ENCODE results near the gene KCNJ3.

The KCNJ3 gene

DNA sequence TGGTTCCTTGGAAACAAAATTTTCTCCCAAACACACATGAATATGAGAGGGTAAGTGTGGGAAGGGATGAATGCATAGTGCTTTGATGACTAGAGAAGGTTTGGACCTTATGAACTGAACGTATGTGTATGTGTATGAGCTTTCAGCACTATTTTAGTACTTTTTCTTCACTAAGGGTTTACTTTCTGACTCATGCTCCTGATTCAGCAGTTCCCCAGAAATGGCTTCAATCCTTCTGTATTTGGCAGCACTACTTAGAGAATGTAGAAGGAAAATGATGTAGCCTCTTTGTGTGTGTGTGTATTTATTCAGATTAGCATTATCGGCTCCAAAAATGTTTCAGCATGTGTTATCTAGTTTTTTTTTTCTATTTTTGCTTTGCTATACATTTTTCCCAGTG is 22.2 kb downstream of the KCNJ3 start:
- no peak for ATAC-seq
- TF ChIP-seq, protein P1, sequence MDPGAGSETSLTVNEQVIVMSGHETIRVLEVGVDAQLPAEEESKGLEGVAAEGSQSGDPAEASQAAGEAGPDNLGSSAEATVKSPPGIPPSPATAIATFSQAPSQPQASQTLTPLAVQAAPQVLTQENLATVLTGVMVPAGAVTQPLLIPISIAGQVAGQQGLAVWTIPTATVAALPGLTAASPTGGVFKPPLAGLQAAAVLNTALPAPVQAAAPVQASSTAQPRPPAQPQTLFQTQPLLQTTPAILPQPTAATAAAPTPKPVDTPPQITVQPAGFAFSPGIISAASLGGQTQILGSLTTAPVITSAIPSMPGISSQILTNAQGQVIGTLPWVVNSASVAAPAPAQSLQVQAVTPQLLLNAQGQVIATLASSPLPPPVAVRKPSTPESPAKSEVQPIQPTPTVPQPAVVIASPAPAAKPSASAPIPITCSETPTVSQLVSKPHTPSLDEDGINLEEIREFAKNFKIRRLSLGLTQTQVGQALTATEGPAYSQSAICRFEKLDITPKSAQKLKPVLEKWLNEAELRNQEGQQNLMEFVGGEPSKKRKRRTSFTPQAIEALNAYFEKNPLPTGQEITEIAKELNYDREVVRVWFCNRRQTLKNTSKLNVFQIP (CRISPR knock-in tag; IDR thresholded peaks at IDR 0.05; ENCODE audit: borderline replicate concordance, low read depth) = no peak
- TF ChIP-seq, protein P2, sequence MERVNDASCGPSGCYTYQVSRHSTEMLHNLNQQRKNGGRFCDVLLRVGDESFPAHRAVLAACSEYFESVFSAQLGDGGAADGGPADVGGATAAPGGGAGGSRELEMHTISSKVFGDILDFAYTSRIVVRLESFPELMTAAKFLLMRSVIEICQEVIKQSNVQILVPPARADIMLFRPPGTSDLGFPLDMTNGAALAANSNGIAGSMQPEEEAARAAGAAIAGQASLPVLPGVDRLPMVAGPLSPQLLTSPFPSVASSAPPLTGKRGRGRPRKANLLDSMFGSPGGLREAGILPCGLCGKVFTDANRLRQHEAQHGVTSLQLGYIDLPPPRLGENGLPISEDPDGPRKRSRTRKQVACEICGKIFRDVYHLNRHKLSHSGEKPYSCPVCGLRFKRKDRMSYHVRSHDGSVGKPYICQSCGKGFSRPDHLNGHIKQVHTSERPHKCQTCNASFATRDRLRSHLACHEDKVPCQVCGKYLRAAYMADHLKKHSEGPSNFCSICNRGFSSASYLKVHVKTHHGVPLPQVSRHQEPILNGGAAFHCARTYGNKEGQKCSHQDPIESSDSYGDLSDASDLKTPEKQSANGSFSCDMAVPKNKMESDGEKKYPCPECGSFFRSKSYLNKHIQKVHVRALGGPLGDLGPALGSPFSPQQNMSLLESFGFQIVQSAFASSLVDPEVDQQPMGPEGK (CRISPR knock-in tag; IDR thresholded peaks at IDR 0.05; ENCODE audit: borderline replicate concordance) = no peak
- TF ChIP-seq BACH2 (CRISPR knock-in tag; IDR thresholded peaks at IDR 0.05; ENCODE audit: borderline replicate concordance) = no peak
- TF ChIP-seq, protein P3, sequence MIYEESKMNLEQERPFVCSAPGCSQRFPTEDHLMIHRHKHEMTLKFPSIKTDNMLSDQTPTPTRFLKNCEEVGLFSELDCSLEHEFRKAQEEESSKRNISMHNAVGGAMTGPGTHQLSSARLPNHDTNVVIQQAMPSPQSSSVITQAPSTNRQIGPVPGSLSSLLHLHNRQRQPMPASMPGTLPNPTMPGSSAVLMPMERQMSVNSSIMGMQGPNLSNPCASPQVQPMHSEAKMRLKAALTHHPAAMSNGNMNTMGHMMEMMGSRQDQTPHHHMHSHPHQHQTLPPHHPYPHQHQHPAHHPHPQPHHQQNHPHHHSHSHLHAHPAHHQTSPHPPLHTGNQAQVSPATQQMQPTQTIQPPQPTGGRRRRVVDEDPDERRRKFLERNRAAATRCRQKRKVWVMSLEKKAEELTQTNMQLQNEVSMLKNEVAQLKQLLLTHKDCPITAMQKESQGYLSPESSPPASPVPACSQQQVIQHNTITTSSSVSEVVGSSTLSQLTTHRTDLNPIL (CRISPR knock-in tag; IDR thresholded peaks at IDR 0.05; ENCODE audit: low read depth) = no peak
- TF ChIP-seq, protein P4, sequence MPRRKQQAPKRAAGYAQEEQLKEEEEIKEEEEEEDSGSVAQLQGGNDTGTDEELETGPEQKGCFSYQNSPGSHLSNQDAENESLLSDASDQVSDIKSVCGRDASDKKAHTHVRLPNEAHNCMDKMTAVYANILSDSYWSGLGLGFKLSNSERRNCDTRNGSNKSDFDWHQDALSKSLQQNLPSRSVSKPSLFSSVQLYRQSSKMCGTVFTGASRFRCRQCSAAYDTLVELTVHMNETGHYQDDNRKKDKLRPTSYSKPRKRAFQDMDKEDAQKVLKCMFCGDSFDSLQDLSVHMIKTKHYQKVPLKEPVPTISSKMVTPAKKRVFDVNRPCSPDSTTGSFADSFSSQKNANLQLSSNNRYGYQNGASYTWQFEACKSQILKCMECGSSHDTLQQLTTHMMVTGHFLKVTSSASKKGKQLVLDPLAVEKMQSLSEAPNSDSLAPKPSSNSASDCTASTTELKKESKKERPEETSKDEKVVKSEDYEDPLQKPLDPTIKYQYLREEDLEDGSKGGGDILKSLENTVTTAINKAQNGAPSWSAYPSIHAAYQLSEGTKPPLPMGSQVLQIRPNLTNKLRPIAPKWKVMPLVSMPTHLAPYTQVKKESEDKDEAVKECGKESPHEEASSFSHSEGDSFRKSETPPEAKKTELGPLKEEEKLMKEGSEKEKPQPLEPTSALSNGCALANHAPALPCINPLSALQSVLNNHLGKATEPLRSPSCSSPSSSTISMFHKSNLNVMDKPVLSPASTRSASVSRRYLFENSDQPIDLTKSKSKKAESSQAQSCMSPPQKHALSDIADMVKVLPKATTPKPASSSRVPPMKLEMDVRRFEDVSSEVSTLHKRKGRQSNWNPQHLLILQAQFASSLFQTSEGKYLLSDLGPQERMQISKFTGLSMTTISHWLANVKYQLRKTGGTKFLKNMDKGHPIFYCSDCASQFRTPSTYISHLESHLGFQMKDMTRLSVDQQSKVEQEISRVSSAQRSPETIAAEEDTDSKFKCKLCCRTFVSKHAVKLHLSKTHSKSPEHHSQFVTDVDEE (CRISPR knock-in tag; IDR thresholded peaks at IDR 0.05) = no peak
- no peak for TF ChIP-seq GLIS3 (CRISPR knock-in tag; IDR thresholded peaks at IDR 0.05)
- TF ChIP-seq, protein P5, sequence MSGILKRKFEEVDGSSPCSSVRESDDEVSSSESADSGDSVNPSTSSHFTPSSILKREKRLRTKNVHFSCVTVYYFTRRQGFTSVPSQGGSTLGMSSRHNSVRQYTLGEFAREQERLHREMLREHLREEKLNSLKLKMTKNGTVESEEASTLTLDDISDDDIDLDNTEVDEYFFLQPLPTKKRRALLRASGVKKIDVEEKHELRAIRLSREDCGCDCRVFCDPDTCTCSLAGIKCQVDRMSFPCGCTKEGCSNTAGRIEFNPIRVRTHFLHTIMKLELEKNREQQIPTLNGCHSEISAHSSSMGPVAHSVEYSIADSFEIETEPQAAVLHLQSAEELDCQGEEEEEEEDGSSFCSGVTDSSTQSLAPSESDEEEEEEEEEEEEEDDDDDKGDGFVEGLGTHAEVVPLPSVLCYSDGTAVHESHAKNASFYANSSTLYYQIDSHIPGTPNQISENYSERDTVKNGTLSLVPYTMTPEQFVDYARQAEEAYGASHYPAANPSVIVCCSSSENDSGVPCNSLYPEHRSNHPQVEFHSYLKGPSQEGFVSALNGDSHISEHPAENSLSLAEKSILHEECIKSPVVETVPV (CRISPR knock-in tag; IDR thresholded peaks at IDR 0.05) = no peak
- TF ChIP-seq ISL1 (CRISPR knock-in tag; IDR thresholded peaks at IDR 0.05) = no peak
- TF ChIP-seq TCF4 (CRISPR knock-in tag; IDR thresholded peaks at IDR 0.05; ENCODE audit: borderline replicate concordance) = no peak
- no peak for TF ChIP-seq PPARA (CRISPR knock-in tag; IDR thresholded peaks at IDR 0.05; ENCODE audit: borderline replicate concordance)
- no peak for TF ChIP-seq SNAI2 (CRISPR knock-in tag; IDR thresholded peaks at IDR 0.05)
- no peak for TF ChIP-seq ZC3H10 (CRISPR knock-in tag; IDR thresholded peaks at IDR 0.05)
- no peak for TF ChIP-seq ZFP3 (CRISPR knock-in tag; IDR thresholded peaks at IDR 0.05)
- no peak for TF ChIP-seq ZNF565 (CRISPR knock-in tag; conservative IDR thresholded peaks at IDR 0.05; ENCODE audit: low read depth)
- TF ChIP-seq ZNF8 (CRISPR knock-in tag; IDR thresholded peaks at IDR 0.05) = no peak
- no peak for TF ChIP-seq RARB (CRISPR knock-in tag; IDR thresholded peaks at IDR 0.05)
- TF ChIP-seq ZNF70 (CRISPR knock-in tag; IDR thresholded peaks at IDR 0.05) = no peak
- no peak for TF ChIP-seq TOX (CRISPR knock-in tag; IDR thresholded peaks at IDR 0.05; ENCODE audit: borderline replicate concordance)
- no peak for TF ChIP-seq CSDC2 (CRISPR knock-in tag; IDR thresholded peaks at IDR 0.05)

DNA sequence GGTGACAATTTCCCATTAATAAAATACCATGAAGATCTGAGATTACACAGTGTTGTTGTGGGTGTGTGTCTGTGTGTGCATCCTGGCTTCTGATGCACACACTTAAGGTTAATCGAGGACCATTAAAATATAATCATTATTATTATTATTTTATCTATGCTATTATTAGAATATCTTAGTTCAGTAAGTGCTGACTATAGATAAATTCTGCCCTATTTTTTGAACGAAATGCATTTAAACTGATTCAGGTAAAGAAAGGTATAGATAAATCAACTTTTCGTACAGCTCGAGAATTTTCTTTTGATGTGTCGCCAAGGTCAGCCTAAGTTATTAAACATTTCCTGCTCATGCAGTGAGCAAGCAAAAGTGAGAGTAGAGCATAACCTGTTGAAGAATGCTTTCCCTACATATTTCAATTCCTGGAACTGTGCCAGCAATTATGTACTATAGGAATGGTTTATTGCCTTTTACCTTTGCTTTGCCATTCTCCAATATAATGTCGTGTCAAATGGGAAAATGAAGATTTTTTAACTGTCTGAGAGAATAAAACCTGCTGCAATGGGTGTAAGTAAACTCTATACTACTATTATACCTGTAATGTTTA is 25.8 kb downstream of the KCNJ3 start:
- no peak for ATAC-seq
- TF ChIP-seq OSR1 (CRISPR knock-in tag; IDR thresholded peaks at IDR 0.05) = no peak
- TF ChIP-seq RARB (CRISPR knock-in tag; IDR thresholded peaks at IDR 0.05) = no peak
- no peak for TF ChIP-seq ZNF565 (CRISPR knock-in tag; conservative IDR thresholded peaks at IDR 0.05; ENCODE audit: low read depth)
- TF ChIP-seq, protein P4 (CRISPR knock-in tag; IDR thresholded peaks at IDR 0.05) = no peak
- TF ChIP-seq ZFP30 (CRISPR knock-in tag; IDR thresholded peaks at IDR 0.05) = no peak
- no peak for TF ChIP-seq SNAI2 (CRISPR knock-in tag; IDR thresholded peaks at IDR 0.05)
- TF ChIP-seq TOX (CRISPR knock-in tag; IDR thresholded peaks at IDR 0.05; ENCODE audit: borderline replicate concordance) = no peak
- no peak for TF ChIP-seq ESRRG (CRISPR knock-in tag; IDR thresholded peaks at IDR 0.05)
- TF ChIP-seq, protein P2 (CRISPR knock-in tag; IDR thresholded peaks at IDR 0.05; ENCODE audit: borderline replicate concordance) = no peak
- no peak for TF ChIP-seq PPARA (CRISPR knock-in tag; IDR thresholded peaks at IDR 0.05; ENCODE audit: borderline replicate concordance)
- no peak for TF ChIP-seq TCF4 (CRISPR knock-in tag; IDR thresholded peaks at IDR 0.05; ENCODE audit: borderline replicate concordance)
- TF ChIP-seq, protein P5 (CRISPR knock-in tag; IDR thresholded peaks at IDR 0.05) = no peak
